Measurements from ENCODE around the gene NUP93. TPM values are rescaled to one million over a fixed set of nuclear protein-coding genes. Genes with fewer than 3 reads are reported as not detected.

Gene NUP93
- total RNA-seq, 1 experiment from 2014 or later = 144 TPM

DNA sequence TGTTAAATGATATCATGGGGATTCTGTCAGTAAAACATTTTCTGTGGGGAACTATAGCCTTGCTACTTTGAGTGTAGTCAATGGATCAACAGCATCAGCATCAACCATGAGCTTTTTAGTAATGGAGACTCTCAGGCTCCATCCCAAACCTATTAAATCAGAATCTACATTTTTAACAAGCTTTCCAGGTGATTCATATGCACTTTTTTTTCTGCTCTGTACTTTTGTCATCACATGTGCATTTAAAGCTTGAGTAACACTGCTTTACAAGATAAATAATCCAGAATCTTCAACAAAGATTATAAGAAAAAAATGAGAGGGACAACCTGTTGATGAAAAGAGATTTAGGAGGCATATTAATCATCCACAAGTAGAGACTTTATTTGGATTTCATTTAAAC, 23.5 kb downstream of the NUP93 start:
- POLR2A ChIA-PET = no interaction called here
- BruUV-seq (replicated peaks) = no TSS peak
- Histone ChIP-seq H4K20me1 (ENCODE audit: insufficient read depth) (no peaks in the 10 kb centered on the region; the same call in 1 of the 2 replicates), H3K9me3 (ENCODE audit: control insufficient read depth in 1 of 2, insufficient read depth in 1 of 2, low read depth in 1 of 2, low read length in 2 of 2) (no peaks in the 10 kb centered on the region), H2AFZ (ENCODE audit: low read depth, low read length, poor library complexity, severe bottlenecking) (no peak overlapping the region), H3K4me3 (replicated peaks in 1 of 2; ENCODE audit: low read depth in 1 of 2, low read length in 2 of 2) (no peak overlapping the region), H3K4me1 (ENCODE audit: control insufficient read depth in 1 of 2, insufficient read depth in 2 of 2, low read length in 2 of 2) (peaks cover 0 to 5% of the 10 kb centered on the region in 2 experiments; a peak in 1 of 4 replicates), H3K9me2 (ENCODE audit: insufficient read depth) (no peaks in the 10 kb centered on the region), H3K27me3 (ENCODE audit: insufficient read depth, low read length) (no peaks in the 10 kb centered on the region), H3K4me2 (ENCODE audit: low read length) (no peak overlapping the region), H3K36me3 (ENCODE audit: control insufficient read depth in 1 of 2, insufficient read depth in 2 of 2, low read length in 2 of 2) (peaks cover 2 to 13% of the 10 kb centered on the region in 2 experiments; a peak in 1 of 4 replicates), H3K27ac (ENCODE audit: low read depth, low read length) (no peak overlapping the region), H3K79me2 (ENCODE audit: insufficient read depth, low read length) (peaks cover 89% of the 10 kb centered on the region), H3K9ac (ENCODE audit: low read length) (no peak overlapping the region)
- CTCF ChIA-PET = no interaction called here
- DNase-seq (ENCODE audit: low read depth, low spot score) (no peak), ATAC-seq (no peak)
- intact Hi-C loops (cut with micrococcal nuclease) = no loop called here
- TF ChIP-seq, protein P1, sequence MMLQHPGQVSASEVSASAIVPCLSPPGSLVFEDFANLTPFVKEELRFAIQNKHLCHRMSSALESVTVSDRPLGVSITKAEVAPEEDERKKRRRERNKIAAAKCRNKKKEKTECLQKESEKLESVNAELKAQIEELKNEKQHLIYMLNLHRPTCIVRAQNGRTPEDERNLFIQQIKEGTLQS (IDR thresholded peaks at IDR 0.05) = no peak
- TF ChIP-seq SRF (IDR thresholded peaks at IDR 0.05; ENCODE audit: low read depth) (no peak), JUND (IDR thresholded peaks at IDR 0.05) (no peak), POLR2AphosphoS5 (IDR thresholded peaks at IDR 0.05; ENCODE audit: low read depth, low read length) (no peak), TCF7L2 (IDR thresholded peaks at IDR 0.05; ENCODE audit: borderline replicate concordance, extremely low read depth, insufficient read depth, insufficient read length) (no peak)
- TF ChIP-seq, protein P2, sequence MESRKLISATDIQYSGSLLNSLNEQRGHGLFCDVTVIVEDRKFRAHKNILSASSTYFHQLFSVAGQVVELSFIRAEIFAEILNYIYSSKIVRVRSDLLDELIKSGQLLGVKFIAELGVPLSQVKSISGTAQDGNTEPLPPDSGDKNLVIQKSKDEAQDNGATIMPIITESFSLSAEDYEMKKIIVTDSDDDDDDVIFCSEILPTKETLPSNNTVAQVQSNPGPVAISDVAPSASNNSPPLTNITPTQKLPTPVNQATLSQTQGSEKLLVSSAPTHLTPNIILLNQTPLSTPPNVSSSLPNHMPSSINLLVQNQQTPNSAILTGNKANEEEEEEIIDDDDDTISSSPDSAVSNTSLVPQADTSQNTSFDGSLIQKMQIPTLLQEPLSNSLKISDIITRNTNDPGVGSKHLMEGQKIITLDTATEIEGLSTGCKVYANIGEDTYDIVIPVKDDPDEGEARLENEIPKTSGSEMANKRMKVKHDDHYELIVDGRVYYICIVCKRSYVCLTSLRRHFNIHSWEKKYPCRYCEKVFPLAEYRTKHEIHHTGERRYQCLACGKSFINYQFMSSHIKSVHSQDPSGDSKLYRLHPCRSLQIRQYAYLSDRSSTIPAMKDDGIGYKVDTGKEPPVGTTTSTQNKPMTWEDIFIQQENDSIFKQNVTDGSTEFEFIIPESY (IDR thresholded peaks at IDR 0.05; ENCODE audit: extremely low read depth, insufficient replicate concordance, low read length) = no peak
- TF ChIP-seq, protein P3, sequence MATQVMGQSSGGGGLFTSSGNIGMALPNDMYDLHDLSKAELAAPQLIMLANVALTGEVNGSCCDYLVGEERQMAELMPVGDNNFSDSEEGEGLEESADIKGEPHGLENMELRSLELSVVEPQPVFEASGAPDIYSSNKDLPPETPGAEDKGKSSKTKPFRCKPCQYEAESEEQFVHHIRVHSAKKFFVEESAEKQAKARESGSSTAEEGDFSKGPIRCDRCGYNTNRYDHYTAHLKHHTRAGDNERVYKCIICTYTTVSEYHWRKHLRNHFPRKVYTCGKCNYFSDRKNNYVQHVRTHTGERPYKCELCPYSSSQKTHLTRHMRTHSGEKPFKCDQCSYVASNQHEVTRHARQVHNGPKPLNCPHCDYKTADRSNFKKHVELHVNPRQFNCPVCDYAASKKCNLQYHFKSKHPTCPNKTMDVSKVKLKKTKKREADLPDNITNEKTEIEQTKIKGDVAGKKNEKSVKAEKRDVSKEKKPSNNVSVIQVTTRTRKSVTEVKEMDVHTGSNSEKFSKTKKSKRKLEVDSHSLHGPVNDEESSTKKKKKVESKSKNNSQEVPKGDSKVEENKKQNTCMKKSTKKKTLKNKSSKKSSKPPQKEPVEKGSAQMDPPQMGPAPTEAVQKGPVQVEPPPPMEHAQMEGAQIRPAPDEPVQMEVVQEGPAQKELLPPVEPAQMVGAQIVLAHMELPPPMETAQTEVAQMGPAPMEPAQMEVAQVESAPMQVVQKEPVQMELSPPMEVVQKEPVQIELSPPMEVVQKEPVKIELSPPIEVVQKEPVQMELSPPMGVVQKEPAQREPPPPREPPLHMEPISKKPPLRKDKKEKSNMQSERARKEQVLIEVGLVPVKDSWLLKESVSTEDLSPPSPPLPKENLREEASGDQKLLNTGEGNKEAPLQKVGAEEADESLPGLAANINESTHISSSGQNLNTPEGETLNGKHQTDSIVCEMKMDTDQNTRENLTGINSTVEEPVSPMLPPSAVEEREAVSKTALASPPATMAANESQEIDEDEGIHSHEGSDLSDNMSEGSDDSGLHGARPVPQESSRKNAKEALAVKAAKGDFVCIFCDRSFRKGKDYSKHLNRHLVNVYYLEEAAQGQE (IDR thresholded peaks at IDR 0.05; ENCODE audit: low read depth) = no peak
- RAD21 ChIA-PET (ENCODE audit: low non-redundant PET in 1 of 2, low total read pairs in 2 of 2, uncharacterized antibody in 2 of 2, unreplicated experiment in 2 of 2) = no interaction called here

Data from HCT116 (cell line).